Measurements from ENCODE around the gene SOST.

SOST gene

GRCh38 chr17:43707184-43707583 is 51.4 kb downstream of the SOST start:
- no peak for DNase-seq (ENCODE audit: low read depth, low spot score)

DNA sequence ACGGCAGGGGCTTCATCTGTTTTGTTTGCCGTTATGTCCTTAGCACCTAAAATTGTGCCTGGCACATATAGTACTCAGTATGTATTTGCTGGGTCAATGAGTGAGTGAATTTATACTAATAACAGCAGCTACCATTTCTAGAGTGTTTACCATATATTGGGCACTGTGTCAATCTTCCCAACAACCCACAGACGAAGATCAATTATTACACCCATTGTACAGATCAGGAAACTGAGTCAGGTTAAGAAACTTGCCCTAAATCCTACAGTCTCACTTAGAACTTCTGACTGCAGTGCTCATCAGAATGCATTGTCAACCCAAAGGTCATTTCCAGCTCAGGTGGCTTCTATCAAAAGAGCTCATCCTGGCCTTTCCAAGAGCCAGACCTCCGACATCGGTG is 52.4 kb downstream of the SOST start:
- DNase-seq (ENCODE audit: low read depth, low spot score) = no peak
